Measurements from ENCODE around the gene BICC1.

DNA sequence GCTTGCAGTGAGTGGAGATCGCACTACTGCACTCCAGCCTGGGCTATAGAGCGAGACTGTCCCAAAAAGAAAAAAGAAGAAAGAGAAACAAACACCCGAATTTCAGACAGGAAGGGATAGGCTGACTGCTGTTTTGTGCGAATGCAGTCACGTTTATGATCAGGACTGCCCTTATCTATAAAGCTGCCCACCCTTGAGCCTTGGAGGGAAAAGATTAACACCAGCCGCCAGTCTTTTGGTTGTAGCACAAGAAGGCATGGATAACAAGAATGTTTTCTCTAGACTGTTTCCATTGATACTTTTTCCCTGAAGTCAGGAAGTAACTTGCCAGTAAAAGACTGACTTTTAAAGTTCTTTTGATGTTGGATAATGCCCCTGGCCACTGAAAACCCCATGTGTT lies 314.0 kb downstream of the BICC1 start:
- no peak for TF ChIP-seq POLR2A (IDR thresholded peaks at IDR 0.05)
- no peak for TF ChIP-seq POLR2AphosphoS5 (IDR thresholded peaks at IDR 0.05)
